ENCODE measurements around the gene FGF21. TPM values are rescaled to one million over a fixed set of nuclear protein-coding genes. Genes with fewer than 3 reads are reported as not detected.
A peak's percentile ranks its signal among the peaks of the same experiment; 100 is the strongest.

FGF21 gene
- total and polyA plus RNA-seq, 10 of the 15 experiments (the other 5 are each of a cell fraction or from before 2014, with no cell fraction given): not detected

DNA sequence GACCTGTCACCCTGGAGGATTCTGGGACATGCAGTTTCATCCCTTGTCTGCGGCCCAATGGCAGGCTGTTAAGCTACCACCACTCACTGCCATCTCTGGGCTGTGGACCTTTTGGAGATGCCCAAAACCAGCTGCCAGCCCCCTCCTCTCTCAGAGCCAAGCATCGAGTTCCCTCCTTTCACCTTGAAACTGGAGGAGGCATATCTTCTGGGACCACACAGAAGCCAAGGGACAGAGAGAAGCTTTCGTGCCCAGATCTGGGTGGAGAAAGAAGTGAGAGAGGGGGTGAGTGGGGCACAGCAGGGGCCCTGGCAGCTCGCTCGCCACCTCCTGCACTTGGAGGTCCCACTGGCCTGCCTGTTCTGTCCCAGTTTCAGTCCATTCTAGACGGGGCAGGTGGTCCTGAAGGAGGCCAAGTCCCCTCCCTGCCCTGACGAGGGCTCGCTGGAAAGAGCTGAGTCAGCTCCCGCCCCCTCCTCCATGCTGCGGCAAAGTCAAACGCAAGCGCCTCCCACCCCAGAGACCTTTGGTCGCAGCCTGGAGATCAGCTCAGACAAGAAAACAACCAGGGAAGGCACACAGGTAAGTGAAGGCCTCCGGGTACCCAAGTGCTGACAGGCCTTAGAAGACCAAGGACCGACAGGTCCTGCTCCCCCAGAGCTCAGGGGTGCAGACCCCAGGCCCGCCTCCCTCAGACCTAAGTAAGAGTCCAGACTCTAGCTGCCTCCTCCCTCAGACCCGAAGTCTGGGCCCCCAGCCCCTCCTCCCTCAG, 51.7 kb downstream of the FGF21 start:
- CTCF ChIA-PET: interaction anchor here (0.7 to 4.7 kb wide), 10 partner anchors 9 to 306 kb away, joined by 3 to 31 read pairs (median 4); partner anchors contain the start of genes CA11, GYS1 and RUVBL2
- Histone ChIP-seq H4K20me1 (ENCODE audit: control insufficient read depth, insufficient read depth) (no peaks in the 10 kb centered on the region), H2AFZ (ENCODE audit: control insufficient read depth, low read depth, low read length) (no peak overlapping the region), H3K9ac (ENCODE audit: control insufficient read depth, insufficient read depth, low read length) (no peak overlapping the region), H3K4me2 (ENCODE audit: control insufficient read depth, insufficient read depth) (no peak overlapping the region), H3K27me3 (replicated peaks in 1 of 2; ENCODE audit: control insufficient read depth in 2 of 2, insufficient read depth in 2 of 2, low read length in 1 of 2) (no peaks in the 10 kb centered on the region), H3K4me1 (ENCODE audit: control insufficient read depth, insufficient read depth, low read length) (no peaks in the 10 kb centered on the region), H3K27ac (ENCODE audit: control insufficient read depth, insufficient read depth) (no peak overlapping the region), H3K36me3 (ENCODE audit: control insufficient read depth in 2 of 2, insufficient read depth in 2 of 2, low read length in 1 of 2) (no peaks in the 10 kb centered on the region; a peak in 1 of 4 replicates), H3K79me2 (ENCODE audit: control insufficient read depth, insufficient read depth, low read length) (peaks cover 13% of the 10 kb centered on the region), H3K9me3 (replicated peaks; ENCODE audit: control insufficient read depth, insufficient read depth, low read length) (no peaks in the 10 kb centered on the region), H3K4me3 (no peak overlapping the region)
- peak; percentile 61 for ATAC-seq
- RAD21 ChIA-PET (ENCODE audit: unreplicated experiment): interaction anchor here (0.7 to 1.5 kb wide), 4 partner anchors 12 to 161 kb away, joined by 3 to 15 read pairs (median 4); partner anchors contain the start of gene CA11
- in situ Hi-C loops (cut with MboI): no loop called here
- no peak for DNase-seq (ENCODE audit: low read depth, low spot score)
- POLR2A ChIA-PET: no interaction called here
- intact Hi-C loops (cut with micrococcal nuclease; ENCODE audit: unreplicated experiment): no loop called here
- no TSS peak for BruUV-seq (replicated peaks)
- no peak for FAIRE-seq
- TF ChIP-seq NR2C1 (IDR thresholded peaks at IDR 0.05) (0 out of 2 replicates have a peak, but pooled peaks have one; percentile 20), ZNF217 (IDR thresholded peaks at IDR 0.05) (no peak), POU2F2 (IDR thresholded peaks at IDR 0.05; ENCODE audit: borderline replicate concordance, low read depth, low read length) (0 out of 3 replicates have a peak, but pooled peaks have one; percentile 11), NFYA (IDR thresholded peaks at IDR 0.05; ENCODE audit: borderline replicate concordance, low read depth, low read length) (no peak)
- TF ChIP-seq, protein P1, sequence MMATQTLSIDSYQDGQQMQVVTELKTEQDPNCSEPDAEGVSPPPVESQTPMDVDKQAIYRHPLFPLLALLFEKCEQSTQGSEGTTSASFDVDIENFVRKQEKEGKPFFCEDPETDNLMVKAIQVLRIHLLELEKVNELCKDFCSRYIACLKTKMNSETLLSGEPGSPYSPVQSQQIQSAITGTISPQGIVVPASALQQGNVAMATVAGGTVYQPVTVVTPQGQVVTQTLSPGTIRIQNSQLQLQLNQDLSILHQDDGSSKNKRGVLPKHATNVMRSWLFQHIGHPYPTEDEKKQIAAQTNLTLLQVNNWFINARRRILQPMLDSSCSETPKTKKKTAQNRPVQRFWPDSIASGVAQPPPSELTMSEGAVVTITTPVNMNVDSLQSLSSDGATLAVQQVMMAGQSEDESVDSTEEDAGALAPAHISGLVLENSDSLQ (IDR thresholded peaks at IDR 0.05): 0 out of 2 replicates have a peak, but pooled peaks have one; percentile 19
- 74% methylated on average over 16 of the region's 17 CpGs for WGBS (ENCODE audit: insufficient coverage, insufficient replicate concordance, low lambda C conversion rate, missing lambda C conversion rate)
- SMC1A ChIA-PET (ENCODE audit: uncharacterized antibody, unreplicated experiment): interaction anchor here (0.9 to 3.3 kb wide), 5 partner anchors 11 to 164 kb away, joined by 3 to 9 read pairs (median 3); partner anchors contain the start of gene HSD17B14

Data from GM12878 (cell line).